Measurements from ENCODE around the gene ZBTB8OS.
"Not testable (repeated sequence)": the region's sequence is repeated elsewhere in the genome, so short reads cannot be mapped to it uniquely, and the experiment has no call there.

The ZBTB8OS gene

GRCh38 chr1:32647308-32648134, 2.8 kb downstream of the ZBTB8OS start:
- no peak for DNase-seq

GRCh38 chr1:32644426-32644825, 5.9 kb downstream of the ZBTB8OS start:
- no peak for DNase-seq

DNA sequence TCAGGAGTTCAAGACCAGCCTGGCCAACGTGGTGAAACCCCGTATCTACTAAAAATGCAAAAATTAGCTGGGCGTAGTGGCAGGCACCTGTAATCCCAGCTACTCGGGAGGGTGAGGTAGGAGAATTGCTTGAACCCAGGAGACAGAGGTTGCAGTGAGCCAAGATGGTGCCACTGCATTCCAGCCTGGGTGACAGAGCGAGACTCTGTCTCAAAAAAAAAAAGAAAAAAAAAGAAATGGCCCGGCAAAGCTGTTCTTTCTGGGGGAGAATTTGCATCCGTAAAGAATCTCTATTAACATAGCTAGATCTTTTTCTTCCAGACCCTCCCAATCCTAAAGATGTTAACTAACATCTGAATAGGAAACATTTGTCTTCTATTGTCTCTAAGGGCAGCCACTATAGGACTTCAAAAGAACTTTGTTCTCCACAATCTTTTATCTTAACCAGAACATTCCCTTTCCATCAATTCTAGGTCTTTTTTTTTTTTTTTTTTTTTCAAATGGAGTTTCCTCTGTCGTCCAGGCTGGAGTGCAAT, 8.0 kb downstream of the ZBTB8OS start:
- not testable (repeated sequence) for DNase-seq

DNA sequence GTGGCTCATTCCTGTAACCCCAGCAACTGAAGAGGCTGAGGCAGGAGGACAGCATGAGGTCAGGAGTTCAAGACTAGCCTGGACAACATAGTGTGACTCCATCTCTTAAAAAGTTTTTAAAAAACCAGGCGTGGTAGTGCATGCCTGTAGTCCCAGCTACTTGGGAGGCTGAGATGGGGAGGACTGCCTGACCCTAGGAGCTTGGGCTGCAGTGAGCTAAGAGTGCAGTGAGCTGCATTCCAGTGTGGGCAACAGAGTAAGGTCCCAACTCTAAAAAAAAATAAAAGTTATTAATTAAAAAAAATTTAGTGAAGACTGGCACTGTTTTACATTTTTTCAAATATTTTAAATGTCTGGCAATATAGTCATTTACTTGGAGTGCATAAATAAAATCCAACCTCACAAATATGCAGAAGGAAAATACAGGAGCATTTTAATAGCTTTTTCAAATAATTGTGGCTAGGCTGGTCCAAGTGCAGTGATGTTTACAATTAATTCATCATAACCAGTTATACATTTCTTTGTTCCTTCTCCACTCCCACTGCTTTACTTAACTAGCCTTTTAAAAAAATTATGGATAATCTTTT, 10.8 kb downstream of the ZBTB8OS start:
- DNase-seq, result no peak

GRCh38 chr1:32636914-32637645, 13.3 kb downstream of the ZBTB8OS start:
- no peak for DNase-seq

DNA sequence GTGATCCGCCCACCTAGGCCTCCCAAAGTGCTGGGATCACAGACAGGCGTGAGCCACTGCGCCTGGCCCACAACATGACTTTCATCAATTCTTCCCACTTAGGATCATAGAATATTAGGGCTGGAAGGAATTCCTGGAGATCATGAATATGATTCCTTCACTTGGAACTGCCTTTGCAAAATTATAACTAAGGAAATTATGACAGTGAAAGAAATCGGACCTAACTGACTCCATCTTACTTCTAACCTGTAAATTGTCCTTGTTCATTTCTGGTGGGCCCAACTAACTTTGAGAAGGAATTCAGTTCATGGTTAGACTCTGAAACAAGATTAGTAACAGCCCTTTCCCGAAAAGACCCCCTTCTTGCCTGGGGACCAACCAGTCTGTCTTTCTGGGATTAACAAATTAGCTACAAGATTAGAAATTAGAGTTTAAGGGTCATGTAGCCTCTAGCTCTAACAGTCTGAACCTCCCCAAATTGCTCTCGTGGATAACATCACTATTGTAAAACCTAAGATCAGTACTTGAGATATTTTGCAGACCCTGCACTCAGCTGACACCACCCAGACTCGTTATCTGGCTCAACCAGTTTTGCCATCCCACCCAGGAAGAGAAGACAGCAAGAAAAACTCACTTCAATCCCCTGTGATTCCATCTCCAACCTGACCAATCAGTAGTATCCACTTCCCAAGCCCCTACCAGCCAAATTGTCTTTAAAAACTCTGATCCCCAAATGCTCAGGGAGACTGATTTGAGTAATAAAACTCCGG, 14.7 kb downstream of the ZBTB8OS start:
- no peak for DNase-seq

DNA sequence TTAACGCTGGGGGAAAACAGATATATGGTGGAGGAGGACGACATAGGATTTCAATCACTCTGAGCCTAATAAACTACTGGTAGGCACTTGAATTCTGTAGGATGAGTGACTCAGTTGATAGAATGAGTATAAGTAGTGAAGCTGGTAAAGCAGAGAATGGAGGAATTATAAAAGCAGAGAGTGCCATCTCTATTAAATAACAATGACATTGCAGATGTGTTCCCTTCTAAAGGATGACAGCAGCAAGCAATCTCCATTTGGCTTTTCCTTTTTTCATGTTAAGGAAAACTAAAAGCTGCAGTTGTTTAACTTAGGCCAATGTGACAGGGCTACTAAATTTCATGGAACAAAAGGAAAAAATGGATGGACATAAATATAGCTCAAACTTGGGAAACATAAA, 17.5 kb downstream of the ZBTB8OS start:
- no peak for DNase-seq

DNA sequence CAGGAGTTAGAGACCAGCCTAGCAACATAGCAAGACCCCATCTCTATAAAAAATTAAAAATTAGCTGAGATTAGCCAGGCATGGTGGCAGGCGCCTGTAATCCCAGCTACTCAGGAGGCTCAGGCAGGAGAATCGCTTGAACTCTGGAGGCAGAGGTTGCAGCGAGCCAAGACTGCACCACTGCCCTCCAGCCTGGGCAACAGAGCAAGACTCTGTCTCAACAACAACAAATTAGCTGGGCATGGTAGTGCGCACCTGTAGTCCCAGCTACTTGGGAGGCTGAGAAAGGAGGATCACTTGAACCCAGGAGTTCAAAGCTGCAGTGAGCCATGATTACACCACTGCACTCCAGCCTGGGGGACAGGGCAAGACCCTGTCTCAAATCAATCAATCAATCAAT, 20.2 kb downstream of the ZBTB8OS start:
- not testable (repeated sequence) for DNase-seq

DNA sequence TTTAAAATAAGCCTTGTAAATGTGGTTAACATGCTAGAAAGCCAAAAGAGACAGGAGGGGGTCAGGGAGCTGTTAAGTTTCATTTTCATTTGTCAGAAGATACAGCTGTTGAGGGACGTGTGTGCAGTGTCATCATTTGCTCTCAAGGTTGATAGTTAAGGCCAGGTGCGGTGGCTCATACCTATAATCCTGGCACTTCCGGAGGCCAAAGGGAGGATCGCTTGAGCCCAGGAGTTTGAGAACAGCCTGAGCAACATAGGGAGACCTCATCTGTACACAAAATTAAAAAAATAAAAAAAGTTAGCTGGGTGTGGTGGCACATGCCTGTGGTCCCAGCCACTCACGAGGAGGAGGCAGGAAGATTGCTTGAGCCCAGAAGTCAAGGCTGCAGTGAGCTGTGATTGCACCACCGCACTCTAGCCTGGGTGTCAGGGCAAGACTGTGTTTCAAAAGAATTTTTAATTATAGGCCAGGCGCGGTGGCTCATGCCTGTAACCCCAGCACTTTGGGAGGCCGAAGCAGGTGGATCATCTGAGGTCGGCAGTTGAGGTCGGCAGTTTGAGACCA, 22.7 kb downstream of the ZBTB8OS start:
- DNase-seq, result no peak

DNA sequence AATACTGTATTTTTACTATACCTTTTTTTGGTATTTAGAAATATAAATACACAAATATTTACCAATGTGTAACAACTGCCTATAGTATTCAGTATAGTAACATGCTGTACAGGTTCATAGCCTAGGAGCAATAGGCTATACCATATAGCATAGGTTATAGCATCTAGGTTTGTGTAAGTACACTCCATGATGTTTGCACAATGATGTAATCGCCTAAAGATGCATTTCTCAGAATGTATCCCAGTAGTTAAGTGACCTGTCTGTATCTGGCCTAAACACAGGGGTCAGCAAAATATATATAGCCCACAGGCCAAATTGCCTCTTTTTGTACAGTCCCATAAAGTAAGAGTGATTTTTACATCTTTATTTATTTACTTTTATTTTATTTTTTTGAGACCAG, 24.2 kb downstream of the ZBTB8OS start:
- DNase-seq, result no peak

DNA sequence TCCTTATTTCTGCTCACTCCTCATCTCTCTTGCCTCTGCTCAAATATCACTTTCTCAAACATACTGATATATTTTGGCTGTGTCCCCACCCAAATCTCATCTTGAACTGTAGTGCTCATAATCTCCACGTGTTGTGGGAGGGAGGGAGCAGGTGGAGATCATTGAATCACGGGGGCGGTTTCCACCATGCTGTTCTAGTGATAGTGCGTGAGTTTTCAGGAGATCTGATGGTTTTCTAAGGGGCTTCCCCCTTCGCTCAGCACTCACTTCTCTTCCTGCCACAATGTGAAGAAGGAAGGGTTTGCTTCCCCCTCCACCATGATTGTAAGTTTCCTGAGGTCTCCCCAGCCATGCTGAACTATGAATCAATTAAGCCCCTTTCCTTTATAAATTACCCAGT, 26.6 kb downstream of the ZBTB8OS start:
- DNase-seq, result peak; percentile 23

GRCh38 chr1:32622806-32623681, 27.3 kb downstream of the ZBTB8OS start:
- DNase-seq, result no peak

DNA sequence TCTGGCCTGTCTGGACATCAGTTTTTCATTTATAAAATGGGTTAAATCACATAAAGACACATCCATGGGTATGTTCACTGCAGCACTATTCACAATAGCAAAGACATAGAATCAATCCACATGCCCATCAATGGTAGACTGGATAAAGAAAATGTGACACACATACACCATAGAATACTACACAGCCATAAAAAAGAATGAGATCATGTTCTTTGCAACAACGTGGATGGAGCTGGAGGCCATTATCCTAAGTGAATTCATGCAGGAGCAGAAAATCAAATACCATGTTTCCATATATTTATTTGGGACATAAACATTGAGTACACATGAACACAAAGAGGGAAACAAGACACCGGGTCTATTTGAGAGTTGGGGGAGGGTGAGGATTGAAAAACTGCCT, 28.1 kb downstream of the ZBTB8OS start:
- no peak for DNase-seq

- DNase-seq, result no peak
Observed at GRCh38 chr1:32619701-32620485, 30.5 kb downstream of the ZBTB8OS start.

GRCh38 chr1:32618673-32619221, 31.6 kb downstream of the ZBTB8OS start:
- DNase-seq, result no peak

- no peak for DNase-seq
Observed at GRCh38 chr1:32613472-32613871, 36.9 kb downstream of the ZBTB8OS start.

DNA sequence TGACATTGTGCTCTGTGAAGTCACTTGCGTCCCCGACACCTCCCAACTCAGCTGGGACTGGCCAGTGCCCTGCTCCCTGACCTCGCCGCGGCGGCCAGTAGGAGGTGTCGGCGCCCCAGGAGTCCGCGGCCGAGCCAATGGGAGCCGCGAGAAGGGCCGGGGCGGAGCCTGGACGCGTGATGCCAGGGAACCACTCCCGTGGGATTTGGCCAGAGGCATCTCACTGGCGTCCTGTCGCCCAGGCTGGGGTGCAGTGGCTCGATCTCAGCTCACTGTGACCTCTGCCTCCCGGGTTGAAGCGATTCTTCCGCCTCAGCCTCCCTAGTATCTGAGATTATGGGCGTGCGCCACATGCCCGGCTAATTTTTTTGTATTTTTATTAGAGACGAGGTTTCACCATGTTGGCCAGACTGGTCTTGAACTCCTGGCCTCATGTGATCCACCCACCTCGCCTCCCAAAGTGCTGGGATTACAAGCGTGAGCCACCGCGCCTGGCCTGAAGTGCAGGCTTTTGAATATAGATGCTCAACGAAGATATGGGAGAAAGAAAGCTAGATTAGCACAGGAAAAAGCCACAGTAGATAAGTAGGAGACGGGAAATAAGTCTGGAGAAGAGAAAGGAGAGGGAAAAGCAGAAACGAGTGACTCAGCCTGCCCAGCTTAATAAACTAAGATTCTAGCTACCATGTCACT, 38.0 kb downstream of the ZBTB8OS start:
- peak; percentile 42 for DNase-seq

DNA sequence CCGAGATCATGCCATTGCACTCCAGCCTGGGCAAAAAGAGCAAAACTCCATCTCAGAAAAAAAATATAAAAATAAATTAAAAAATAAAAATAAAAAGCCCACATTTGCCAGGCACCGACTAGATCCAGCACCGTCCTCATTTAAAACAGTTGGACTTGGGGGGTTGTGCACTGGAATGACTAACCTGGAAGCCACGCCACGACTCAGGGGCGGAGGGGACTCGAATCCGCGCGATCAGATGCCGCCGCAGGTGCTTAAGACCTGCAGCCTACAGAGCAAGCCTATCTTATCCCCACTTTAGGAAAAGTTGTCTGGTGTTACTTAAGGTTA, 38.5 kb downstream of the ZBTB8OS start:
- no peak for DNase-seq

GRCh38 chr1:32609180-32609579, 41.2 kb downstream of the ZBTB8OS start:
- no peak for DNase-seq

All from stimulated activated CD4-positive, alpha-beta T cell treated with anti-CD3 and anti-CD28 coated beads, Interleukin-4, amount 100 ng/mL, for 1 hour (primary cell).